ENCODE data around the gene ADRM1.

ADRM1 gene

DNA sequence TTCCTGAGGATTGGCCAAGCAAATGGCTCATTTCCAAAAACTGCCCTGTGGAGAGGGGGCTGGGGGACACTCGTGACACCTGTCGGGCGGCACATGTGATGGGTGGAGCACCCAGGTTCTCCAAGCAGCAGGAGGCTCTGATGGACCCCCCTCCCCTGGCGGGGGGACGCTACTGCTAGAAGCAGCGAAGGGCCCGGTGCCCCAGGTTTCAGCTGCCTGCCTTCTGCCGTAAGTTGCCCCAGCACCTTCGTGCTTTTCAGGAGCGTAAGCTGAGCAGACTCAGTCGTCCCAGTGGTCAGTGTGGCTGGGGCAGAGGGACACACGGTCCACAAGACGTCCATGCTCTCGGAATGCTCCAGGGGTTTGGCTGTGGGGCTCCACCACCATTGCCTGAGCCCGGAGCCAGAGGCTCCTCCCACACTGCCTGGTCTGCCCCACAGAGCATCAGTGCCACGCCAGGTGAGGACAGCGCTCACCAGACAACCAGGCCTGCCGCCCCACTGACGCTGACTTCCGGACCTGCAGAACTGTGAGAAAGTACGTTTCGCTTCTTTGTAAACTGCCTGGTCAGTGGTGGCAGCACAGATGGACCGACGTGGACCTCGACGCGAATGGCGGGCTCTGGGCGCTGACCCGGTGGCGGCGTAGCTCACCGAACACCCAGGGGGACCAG, 4.1 kb upstream of the ADRM1 start:
- no peak for DNase-seq (ENCODE audit: low spot score)

DNA sequence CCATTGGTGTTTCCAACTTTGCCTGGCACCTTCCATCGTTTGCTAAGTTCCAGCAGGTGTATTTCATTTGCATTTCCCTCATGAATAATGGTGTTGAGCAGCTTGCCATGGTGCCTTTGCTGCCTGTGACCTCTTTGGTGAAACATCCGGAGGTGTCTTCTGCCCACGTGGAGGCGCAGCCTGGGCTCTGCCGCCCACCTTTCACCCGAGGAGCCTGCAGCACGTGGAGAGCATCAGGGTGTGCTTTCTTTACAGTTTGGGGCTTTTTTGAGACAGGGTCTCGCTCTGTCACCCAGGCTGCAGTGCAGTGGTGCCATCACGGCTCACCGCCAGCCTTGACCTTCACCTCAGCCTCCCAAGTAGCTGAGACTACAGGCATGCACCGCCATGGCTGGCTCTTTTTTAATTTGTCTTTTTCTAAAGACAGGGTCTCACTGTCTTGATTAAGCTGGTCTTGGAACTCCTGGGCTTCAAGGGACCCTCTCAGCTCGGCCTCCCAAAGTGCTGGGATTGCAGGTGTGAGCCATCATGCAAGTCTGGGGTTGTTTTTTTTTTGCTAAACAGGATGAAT, 3.0 kb upstream of the ADRM1 start:
- no peak for DNase-seq (ENCODE audit: low spot score)

DNA sequence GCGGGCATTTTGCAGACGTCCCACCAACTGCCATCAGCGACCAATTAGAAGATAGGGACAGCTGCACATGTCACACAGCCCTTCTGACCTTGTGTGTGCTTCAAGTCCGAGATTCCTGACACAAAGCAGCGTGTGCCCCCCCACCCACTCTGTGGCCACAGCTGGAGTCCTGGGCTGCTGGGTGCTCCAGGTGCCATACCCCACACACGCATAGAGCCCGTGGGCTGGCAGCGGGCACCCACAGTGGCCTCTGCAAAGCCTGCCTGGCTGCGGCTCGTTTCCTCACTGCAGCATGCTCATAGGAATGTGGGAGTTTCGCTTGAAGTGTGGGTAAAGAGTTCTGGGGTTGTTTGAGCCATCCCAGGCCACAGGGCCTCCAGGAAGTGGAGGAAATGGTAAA, 2.5 kb upstream of the ADRM1 start:
- no peak for DNase-seq (ENCODE audit: low spot score)

DNA sequence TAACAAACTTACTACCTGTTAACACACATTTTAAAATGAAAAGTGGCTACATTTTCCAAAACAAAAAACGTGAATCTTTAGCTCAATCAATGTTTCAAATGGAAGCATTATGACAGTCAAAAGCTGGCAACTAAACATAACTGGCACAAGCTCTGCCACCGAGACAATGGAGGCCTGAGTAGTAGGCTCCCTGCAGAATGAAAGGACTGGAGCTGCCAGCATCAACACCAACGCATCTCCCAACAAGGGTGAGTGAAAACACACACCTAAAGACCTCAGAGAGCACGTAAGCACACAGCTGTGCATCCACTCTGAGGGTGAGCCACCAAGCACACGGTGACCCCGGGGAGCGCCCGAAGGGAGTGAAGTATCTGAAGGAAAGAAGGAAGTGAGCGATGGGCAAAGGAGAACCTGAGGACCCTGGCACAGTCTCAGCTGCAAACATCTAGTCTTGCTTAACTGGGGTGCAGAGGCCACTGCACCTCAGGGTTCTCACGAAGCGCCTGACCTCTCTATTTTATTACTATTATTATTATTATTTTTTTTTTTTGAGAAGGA, 1.6 kb upstream of the ADRM1 start:
- DNase-seq (ENCODE audit: low spot score) = no peak

DNA sequence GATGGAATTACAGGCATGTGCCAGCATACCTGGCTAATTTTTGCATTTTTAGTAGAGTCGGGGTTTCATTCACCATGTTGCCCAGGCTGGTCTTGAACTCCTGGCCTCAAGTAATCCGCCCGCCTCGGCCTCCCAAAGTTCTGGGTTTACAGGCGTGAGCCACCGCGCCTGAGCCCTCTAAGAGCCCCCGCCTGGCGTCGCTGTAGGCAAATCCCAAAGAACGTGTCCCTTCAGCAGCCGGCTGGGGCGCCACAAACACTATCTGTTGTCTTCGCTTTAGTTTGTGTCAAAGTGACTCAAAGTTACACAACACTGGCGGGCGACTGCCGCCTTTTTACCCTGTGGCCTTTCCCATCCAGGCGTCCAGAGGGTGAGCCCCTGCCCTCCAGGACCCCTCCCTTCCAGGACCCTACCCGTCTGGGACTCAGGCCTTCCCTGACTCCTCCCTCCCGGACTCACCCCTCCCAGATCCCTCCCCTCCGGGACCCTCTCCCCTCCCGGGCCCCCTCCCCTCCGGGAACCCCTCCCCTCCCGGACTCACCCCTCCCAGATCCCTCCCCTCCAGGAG, 940 bp upstream of the ADRM1 start:
- DNase-seq (ENCODE audit: low spot score) = peak; percentile 93

DNA sequence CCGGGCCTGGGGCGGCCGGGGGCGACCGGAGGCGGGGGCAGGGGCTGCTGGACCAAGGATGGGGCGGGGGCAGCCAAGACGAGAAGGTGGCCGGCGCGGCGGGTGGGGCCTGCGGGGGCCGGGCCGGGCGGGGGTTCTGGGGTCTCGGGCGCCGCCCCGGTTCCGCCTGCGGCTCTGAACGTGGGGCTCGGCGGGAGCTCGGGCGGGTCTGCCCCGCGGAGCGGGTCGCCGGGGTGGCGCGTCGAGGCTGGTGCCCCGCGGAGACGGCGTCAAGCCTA, 204 bp downstream of the ADRM1 start:
- DNase-seq (ENCODE audit: low spot score) = no peak

DNA sequence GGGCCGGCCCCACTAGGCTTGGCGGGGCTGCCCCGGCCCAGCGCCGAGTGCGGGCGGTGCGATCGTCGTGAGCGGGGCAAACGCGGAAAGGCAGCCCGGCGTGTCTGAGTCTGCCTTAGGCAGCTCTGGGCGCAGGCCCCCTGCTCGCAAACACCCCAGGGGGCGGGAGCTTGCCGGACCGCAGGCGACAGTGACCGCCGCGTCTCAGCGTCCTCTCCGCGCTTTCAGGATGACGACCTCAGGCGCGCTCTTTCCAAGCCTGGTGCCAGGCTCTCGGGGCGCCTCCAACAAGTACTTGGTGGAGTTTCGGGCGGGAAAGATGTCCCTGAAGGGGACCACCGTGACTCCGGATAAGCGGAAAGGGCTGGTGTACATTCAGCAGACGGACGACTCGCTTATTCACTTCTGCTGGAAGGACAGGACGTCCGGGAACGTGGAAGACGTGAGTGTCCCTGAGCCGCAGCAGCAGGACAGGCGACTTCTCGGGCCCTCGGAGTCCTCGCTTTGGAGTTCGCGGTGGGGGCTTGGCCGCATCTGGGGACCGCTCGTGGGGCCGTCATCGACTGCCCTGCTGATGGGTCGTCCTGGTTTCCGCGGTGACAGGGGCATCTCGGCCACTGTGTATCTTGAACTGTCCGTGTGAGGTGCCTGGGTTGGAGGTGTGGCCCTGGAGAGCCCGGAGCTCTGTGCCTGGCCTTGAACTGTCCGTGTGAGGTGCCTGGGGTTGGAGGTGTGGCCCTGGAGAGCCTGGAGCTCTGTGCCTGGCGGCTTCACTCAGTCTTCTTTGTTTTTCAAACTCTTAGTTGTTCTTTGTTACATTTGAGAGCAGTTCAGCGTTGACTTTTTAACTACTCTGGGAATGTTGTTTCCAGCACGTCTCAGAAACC, 786 bp downstream of the ADRM1 start:
- peak; percentile 25 for DNase-seq (ENCODE audit: low spot score)

DNA sequence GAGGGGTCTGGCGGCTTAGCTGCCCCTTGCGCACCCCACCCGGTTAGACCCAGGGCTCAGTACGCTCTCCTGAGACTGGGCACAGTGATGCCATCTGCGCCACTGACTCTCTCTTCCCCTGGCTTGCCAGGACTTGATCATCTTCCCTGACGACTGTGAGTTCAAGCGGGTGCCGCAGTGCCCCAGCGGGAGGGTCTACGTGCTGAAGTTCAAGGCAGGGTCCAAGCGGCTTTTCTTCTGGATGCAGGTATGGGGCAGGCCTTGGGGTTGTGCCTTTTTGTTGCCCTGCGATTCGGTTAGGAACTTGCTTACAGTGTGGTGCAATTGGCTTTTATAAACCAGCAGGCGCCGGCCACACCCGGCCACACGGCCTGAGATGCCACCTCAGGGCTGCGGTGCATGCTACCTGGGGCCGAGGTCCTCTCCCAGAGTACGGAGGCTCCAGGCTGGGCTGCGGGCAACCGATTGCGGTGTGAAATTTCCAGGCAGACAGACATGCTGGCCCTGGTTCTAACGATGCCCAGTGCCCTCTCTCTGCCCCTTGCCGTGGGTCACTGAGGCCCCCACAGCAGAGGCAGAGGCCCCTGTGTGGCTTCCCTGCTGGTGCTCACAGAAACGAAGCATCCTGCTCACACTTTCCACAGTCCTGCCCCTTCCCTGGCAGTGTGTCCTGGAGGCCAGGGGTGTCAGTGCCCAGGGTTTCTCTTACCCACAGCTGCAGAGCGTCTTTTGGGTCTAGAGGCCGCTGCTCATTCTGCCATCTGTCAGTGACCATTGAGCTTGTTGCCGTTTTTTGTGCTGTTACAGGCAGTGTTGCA, 1.7 kb downstream of the ADRM1 start:
- DNase-seq (ENCODE audit: low spot score) = no peak

DNA sequence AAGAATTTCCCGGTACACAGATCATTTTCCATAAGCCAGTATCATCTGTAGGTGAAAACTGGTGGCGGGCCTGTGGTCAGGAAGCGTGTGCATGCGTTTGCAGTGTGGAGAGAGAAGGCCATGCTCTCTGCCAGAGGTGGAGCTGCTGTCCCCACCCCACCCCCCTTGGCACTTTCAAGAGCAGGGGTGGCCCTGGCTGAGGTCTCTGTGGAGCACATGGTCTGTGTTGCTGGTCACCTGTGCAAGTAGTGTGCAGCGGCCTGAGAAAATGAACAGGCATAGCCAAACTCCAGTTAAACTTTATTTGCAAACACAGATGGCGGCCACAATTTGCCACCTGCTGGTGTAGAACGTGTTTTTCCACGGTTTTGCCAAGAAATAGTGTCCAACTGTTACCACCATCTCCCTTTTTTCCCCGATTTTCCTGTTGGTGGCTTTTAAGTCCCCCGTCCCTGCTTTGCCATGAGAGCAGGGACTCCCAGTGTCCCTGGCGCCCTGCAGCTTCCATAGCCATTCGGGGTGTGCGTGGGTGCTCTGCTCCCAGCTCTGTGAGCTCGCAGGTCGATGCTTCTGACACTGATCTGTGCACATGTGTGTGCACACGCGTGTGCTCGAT, 2.5 kb downstream of the ADRM1 start:
- DNase-seq (ENCODE audit: low spot score) = no peak

DNA sequence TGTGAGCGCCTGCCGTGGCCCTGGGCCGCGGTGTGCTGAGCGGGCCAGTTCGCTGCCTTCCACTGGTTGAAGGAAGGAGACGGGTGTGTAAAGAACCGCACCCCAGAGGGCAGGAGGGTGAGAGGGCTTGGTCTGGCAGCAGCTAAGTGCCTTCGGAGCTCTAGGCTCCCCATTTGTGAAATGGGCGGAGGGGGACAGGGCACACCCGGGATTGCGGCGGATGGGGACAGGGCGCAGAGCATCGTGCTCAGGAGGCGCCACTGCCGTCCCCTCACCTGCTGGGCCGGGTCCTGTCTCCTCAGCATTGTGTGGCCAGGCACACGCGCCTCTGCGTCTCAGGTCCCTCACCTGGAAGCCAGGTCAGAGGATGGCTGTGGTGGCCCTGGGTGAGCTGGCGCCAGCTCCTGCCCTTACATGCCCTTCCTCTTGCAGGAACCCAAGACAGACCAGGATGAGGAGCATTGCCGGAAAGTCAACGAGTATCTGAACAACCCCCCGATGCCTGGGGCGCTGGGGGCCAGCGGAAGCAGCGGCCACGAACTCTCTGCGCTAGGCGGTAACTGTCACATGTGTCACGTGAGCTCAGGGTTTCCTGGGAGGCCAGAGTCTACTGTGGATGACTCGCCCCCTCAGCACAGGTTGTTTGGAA, 3.1 kb downstream of the ADRM1 start:
- DNase-seq (ENCODE audit: low spot score) = no peak

DNA sequence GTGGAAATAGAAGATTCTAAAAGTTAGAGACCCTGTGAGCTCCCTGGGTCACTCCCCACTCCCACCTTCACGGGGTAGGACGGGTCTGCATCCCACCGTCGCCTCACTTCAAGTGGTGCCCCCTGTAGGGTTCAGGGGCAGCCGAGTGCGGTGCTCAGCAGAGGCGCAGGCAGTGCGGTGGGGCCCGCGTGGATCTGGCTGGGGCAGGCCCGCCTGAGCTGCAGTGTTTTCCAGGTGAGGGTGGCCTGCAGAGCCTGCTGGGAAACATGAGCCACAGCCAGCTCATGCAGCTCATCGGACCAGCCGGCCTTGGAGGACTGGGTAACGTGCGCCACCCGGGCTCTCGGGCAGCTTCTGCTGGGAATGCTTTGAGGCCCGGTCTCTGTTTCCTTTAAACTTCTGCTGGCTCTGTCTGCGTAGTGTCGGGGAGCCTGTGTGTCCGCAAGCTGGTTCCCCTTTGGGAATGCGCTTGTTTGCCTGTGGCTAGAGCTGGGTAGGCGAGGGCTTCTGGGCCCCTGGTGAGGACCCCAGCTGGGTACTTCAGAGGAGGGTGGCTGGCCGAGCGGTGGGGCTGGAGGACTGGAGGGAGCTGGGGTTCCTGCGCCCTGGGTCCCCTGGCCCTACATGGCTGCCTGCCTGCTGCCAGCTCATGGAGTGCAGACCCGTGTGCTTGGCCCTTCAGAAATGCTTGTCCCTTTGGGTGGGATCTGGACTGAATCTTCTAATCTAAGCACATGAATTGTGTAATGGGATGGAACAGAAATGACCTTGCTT, 3.8 kb downstream of the ADRM1 start:
- no peak for DNase-seq (ENCODE audit: low spot score)

DNA sequence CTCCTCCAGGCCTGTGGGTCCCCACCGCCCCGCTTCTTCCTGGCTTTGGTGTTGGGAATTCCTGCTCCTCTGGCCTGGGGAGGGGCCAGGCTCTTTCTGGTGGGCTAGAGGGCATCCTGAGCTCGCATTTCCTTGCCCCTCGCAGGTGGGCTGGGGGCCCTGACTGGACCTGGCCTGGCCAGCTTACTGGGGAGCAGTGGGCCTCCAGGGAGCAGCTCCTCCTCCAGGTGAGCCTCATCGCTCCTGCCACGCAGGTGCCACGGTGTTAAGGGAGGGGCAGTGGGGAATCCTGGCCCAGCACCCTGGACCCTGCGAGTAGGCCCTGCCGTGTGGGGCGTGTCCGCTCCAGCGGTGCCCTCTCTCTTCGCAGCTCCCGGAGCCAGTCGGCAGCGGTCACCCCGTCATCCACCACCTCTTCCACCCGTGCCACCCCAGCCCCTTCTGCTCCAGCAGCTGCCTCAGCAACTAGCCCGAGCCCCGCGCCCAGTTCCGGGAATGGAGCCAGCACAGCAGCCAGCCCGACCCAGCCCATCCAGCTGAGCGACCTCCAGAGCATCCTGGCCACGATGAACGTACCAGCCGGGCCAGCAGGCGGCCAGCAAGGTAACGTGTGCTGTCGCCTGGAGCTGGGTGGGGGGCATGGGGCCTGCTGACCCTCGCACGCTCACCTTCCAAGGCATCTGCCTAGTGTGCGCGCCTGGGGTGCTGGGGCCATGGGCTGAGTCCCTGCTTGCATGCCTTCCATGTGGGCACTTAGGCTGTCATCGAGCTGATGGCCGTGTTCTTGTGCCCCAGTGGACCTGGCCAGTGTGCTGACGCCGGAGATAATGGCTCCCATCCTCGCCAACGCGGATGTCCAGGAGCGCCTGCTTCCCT, 4.7 kb downstream of the ADRM1 start:
- no peak for DNase-seq (ENCODE audit: low spot score)

DNA sequence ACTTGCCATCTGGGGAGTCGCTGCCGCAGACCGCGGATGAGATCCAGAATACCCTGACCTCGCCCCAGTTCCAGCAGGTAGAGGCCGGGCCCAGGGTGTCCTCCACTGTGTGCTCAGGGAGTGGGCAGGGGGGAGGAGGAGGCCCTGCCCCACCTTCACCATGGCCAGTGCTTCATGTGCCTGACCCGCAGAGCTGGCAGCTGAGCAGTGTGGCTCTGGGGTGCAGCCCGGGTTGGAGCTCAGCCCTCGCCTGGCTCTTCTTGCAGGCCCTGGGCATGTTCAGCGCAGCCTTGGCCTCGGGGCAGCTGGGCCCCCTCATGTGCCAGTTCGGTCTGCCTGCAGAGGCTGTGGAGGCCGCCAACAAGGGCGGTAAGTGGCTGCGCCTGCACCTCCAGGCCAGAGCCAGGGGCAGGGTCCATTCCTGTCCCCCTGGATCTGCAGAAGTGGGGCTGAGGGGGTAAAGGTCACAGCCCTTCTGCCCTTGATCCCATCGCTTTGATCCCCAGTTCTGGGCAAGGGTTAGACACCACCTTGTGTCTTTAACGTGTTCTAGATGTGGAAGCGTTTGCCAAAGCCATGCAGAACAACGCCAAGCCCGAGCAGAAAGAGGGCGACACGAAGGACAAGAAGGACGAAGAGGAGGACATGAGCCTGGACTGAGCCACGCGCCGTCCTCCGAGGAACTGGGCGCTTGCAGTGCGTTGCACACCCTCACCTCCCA, 5.5 kb downstream of the ADRM1 start:
- no peak for DNase-seq (ENCODE audit: low spot score)

DNA sequence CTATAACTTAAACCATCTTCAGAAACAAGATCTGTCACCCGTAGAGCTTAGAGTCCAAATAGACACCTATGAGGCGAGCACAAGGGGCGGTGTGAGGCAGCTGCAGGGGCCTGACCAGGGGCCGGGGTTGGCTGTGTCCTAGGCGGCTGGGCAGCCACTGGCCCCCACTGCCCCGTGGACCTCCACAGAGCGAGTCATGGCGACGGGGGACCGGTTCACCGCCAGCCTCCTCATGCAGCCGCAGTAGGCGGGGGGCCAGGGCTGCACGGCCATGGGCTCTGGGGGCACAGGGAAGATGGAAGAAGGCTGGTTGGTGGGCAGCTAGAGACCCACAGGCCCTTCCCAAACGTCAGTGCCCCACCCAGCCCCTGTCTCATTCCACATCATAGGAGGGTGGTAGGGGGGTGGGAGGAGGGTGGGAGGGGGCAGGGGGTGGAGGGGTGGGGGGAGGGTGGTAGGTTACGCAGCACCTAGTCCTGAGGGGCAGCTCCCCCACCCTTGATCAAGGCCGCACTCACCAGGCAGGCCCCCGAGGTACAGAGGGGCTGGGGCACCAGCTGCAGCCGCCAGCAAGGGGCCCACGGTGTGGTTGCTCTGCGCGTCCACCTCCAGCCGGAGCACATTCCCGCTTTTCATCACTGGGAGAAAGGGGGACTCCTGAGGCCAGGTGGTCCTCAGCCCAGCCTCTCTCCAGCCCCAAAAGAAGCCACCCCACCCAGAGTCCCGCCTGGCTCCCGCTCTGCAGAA, 6.6 kb downstream of the ADRM1 start:
- no peak for DNase-seq (ENCODE audit: low spot score)

DNA sequence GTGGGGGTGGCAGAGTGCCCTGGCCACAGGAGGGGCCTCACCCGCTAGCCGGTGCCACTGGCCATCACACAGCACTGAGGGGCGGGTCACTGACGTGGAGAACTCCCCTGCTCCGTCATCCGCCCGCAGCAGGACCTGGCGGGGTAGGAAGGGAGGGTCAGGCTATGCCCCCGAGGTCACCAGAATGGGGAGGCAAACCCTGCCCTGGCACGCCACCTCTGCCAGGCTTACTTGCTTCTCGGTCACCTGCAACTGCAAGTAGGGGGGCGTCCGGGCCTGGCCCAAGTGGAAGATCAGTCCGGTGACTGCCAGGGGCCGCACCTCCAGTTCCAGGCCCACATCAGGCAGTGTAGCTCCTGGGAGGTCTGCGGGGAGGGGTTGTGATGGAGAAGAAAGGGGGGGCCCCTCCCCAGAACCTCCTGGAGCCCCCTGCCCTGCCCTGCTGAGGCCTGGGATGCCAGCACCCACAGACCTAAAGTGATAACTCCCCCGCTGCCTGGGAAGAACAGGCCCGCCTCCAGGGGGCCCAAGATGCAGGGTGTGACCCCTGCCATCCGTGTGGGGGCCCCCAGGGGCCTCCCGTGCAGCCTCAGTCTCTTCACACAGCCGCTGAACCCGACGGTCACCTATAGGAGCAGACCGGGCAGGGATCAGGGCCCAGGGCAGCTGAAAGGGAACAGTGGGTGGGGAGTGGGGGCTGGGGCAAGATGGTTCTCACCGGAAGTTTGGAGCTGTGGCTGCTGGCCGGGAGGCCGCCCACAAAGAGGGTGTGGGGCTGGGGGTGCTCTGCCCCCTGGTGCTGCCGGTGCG, 7.4 kb downstream of the ADRM1 start:
- DNase-seq (ENCODE audit: low spot score) = no peak

DNA sequence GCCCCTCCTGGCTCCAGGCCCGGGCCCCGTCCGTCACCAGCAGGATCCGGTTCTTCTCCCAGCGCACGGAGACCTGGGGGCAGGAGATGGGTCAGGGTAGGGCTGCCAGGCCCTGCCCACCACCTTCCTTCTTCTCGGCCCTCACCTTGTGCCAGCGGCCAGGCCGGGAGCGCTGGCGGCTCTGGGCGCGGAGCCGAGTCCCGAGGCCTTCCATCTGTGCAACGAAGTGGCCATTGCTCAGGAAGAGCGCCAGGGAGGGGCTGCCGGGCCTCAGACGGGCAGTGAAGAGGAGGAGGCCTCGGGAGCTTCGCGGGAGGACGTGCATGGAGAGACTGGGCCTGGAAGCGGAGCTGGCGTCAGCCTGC, 7.9 kb downstream of the ADRM1 start:
- DNase-seq (ENCODE audit: low spot score) = no peak

DNA sequence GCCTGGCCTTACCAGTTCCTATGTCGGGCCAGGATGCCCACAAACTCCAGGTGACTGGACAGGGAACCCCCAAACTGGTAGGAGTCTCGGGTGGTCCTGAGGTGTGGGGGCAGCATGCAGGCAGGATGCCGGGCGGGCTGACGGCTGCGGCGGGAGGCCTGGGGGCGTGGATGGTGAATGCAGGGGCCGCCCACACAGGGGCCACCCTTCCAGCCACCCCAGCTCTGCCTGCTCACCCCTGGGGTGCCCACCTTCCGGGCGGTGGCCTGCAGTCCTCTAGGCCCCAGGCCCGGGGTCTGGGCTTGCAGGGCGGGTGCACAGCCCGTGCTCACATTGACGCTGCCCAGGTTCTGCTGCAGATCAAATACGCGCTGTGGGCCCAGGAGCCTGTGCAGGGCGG, 8.4 kb downstream of the ADRM1 start:
- no peak for DNase-seq (ENCODE audit: low spot score)
